ENCODE measurements around the gene ELK1. TPM values are rescaled to one million over a fixed set of nuclear protein-coding genes. Genes with fewer than 3 reads are reported as not detected.

ELK1 gene
- 10 to 100 TPM; 14.9 to 18.2 (median 16.1) TPM for total RNA-seq

- Histone ChIP-seq H3K4me3 (peak within 1 kb of the TSS; percentile 66 to 84 (median 72)), H3K36me3 (no peaks in the 10 kb centered on the region), H3K4me1 (peaks cover 0 to 15% (median 0%) of the 10 kb centered on the region in 4 donors), H3K27ac (peak within 1 kb of the TSS; percentile 84 to 90 (median 86)), H3K27me3 (no peaks in the 10 kb centered on the region), H3K9me3 (no peaks in the 10 kb centered on the region)
- TF ChIP-seq POLR2A (IDR thresholded peaks at IDR 0.05) (peak; percentile 49 to 63), CTCF (IDR thresholded peaks at IDR 0.05) (peak in 1 of 6 experiments; percentile 3)
- peak; percentile 90 to 97 (median 92) for DNase-seq
Observed at GRCh38 chrX:47650164-47651042, at the start of gene ELK1. ELK1 (minus strand) TSS chrX:47650563; CDS start chrX:47641441, 9,122 bp downstream.

DNA sequence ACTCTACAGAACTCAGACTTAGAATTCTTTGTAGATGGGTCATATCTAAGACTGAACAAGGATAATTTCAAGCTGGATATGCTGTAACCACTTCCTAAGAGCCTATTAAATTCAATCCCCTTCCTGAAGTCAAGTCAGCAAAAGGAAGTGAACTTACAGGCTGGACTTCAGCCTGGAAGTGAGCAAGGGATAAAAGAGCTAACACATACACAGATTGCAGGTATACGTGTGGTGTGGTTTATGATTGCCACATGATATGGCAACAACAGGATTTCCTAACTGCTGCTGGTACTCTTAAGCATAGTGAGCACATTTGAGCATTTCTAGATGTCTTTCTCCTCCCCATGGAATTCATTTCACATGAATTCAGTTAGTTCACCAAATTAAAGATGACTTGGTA, 46.8 kb upstream of the ELK1 start:
- Histone ChIP-seq H3K36me3 (no peaks in the 10 kb centered on the region), H3K4me3 (no peak overlapping the region), H3K9me3 (no peaks in the 10 kb centered on the region), H3K27ac (no peak overlapping the region), H3K27me3 (no peaks in the 10 kb centered on the region), H3K4me1 (no peaks in the 10 kb centered on the region)
- no peak for TF ChIP-seq POLR2A (IDR thresholded peaks at IDR 0.05)
- no peak for TF ChIP-seq CTCF (IDR thresholded peaks at IDR 0.05)
- no peak for DNase-seq

- no peaks in the 10 kb centered on the region for H3K27me3 ChIP-seq
- no peaks in the 10 kb centered on the region for H3K9me3 ChIP-seq
- no peak for TF ChIP-seq CTCF (IDR thresholded peaks at IDR 0.05)
- no peak for TF ChIP-seq POLR2A (IDR thresholded peaks at IDR 0.05)
- no peak for DNase-seq
- no peak overlapping the region for H3K27ac ChIP-seq
- no peak overlapping the region for H3K4me3 ChIP-seq
- no peaks in the 10 kb centered on the region for H3K4me1 ChIP-seq
- no peaks in the 10 kb centered on the region for H3K36me3 ChIP-seq
Observed at GRCh38 chrX:47690175-47690574, 39.8 kb upstream of the ELK1 start.

GRCh38 chrX:47687263-47687662, 36.9 kb upstream of the ELK1 start:
- Histone ChIP-seq H3K9me3 (no peaks in the 10 kb centered on the region), H3K27ac (no peak overlapping the region), H3K4me3 (no peak overlapping the region), H3K36me3 (no peaks in the 10 kb centered on the region), H3K4me1 (no peaks in the 10 kb centered on the region), H3K27me3 (no peaks in the 10 kb centered on the region)
- TF ChIP-seq POLR2A (IDR thresholded peaks at IDR 0.05) (no peak), CTCF (IDR thresholded peaks at IDR 0.05) (no peak)
- DNase-seq = no peak

DNA sequence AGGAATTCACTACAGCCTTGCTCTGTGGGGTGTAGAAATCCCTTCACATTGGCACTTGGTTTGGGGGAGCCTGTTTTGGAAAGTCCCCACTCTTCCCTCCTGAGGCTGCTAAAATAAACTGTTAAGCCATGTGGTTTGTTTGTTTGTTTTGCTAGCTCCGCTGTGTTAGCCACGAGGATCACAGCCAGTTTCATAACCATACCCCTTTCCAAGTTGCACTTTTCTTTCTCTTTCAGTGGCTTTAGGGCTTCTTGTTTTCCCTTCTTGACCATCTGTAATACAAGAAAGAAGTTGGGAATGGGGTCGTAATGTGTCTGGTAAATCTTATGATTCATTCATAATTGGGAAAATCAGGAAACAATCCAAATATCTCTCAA, 33.5 kb upstream of the ELK1 start:
- Histone ChIP-seq H3K36me3 (no peaks in the 10 kb centered on the region), H3K9me3 (no peaks in the 10 kb centered on the region), H3K4me1 (no peaks in the 10 kb centered on the region), H3K27ac (no peak overlapping the region), H3K27me3 (no peaks in the 10 kb centered on the region), H3K4me3 (no peak overlapping the region)
- no peak for TF ChIP-seq POLR2A (IDR thresholded peaks at IDR 0.05)
- no peak for TF ChIP-seq CTCF (IDR thresholded peaks at IDR 0.05)
- DNase-seq = no peak
